OCI-LY1 (cell line): ENCODE measurements around the gene CPNE8.

Experiments used
- H2AFZ ChIP-seq: fragments of 200-600 bp; sonication (generic), shearing (Covaris generic); 2 replicates; pipeline ENCODE4 v1.6.0; 2014; ENCODE audit warnings: antibody characterized with exemption, mild to moderate bottlenecking, low read length
- H3F3A ChIP-seq: fragments of 200-600 bp; sonication (generic), shearing (Covaris generic); 2 replicates; pipeline ENCODE4 v1.6.0; 2014; ENCODE audit warnings: mild to moderate bottlenecking, antibody characterized with exemption, low read length, moderate library complexity; ENCODE audit not compliant: insufficient read depth
- H3K27ac ChIP-seq: fragments of 200-600 bp; sonication (generic); 2 replicates; pipeline ENCODE4 v1.5.1; 2014; ENCODE audit warnings: low read length, mixed run types, mild to moderate bottlenecking, low read depth; ENCODE audit not compliant: poor library complexity, severe bottlenecking
- H3K27me3 ChIP-seq: fragments of 200-600 bp; sonication (generic); 2 replicates; pipeline ENCODE4 v1.6.0; 2014; ENCODE audit warnings: antibody characterized with exemption, mild to moderate bottlenecking, low read length, moderate library complexity; ENCODE audit not compliant: insufficient read depth
- H3K36me3 ChIP-seq: fragments of 200-600 bp; sonication (generic); 2 replicates; pipeline ENCODE4 v1.6.1; 2014; ENCODE audit warnings: mild to moderate bottlenecking, antibody characterized with exemption, low read length, moderate library complexity, mixed read lengths; ENCODE audit not compliant: insufficient read depth
- H3K4me1 ChIP-seq: fragments of 200-600 bp; sonication (generic); 2 replicates; pipeline ENCODE4 v1.5.1; 2014; ENCODE audit warnings: mild to moderate bottlenecking, low read length, moderate library complexity; ENCODE audit not compliant: insufficient read depth, severe bottlenecking
- H3K4me2 ChIP-seq: fragments of 200-600 bp; sonication (generic), shearing (Covaris generic); 2 replicates; pipeline ENCODE4 v1.6.1; 2014; ENCODE audit warnings: low read length
- H3K4me3 ChIP-seq: fragments of 200-600 bp; sonication (generic); 2 replicates; pipeline ENCODE4 v1.5.1; 2014; ENCODE audit warnings: low read length, low read depth, mild to moderate bottlenecking, mixed read lengths; ENCODE audit not compliant: poor library complexity, severe bottlenecking
- H3K79me2 ChIP-seq: fragments of 200-600 bp; shearing (Covaris generic); 2 replicates; pipeline ENCODE4 v1.6.1; 2016; ENCODE audit warnings: mixed run types, low read length, mixed read lengths; ENCODE audit not compliant: insufficient read depth
- H3K9ac ChIP-seq: fragments of 200-600 bp; sonication (generic), shearing (Covaris generic); 2 replicates; pipeline ENCODE4 v1.6.1; 2014; ENCODE audit warnings: mild to moderate bottlenecking, low read length, mixed read lengths
- H3K9me2 ChIP-seq: fragments of 200-600 bp; sonication (generic), shearing (Covaris generic); 2 replicates; pipeline ENCODE4 v1.6.1; 2014; ENCODE audit warnings: low read depth, mild to moderate bottlenecking, low read length, mixed read lengths
- H3K9me3 ChIP-seq: fragments of 200-600 bp; shearing (Covaris generic); 2 replicates; pipeline ENCODE4 v1.6.1; 2014; ENCODE audit warnings: low read length, mixed read lengths
- H4K20me1 ChIP-seq: fragments of 200-600 bp; sonication (generic), shearing (Covaris generic); 2 replicates; pipeline ENCODE4 v1.6.0; 2016; ENCODE audit warnings: mild to moderate bottlenecking, low read length; ENCODE audit not compliant: insufficient read depth
- EZH2 ChIP-seq: fragments of 200-600 bp; sonication (generic), shearing (Covaris generic); IDR thresholded peaks from 2 replicates; pipeline ENCODE4 v1.8.0; 2017; ENCODE audit warnings: borderline replicate concordance, mixed run types, mild to moderate bottlenecking, antibody characterized with exemption, low read length, moderate library complexity, mixed read lengths
- TF ChIP-seq, protein P1 (sequence below): fragments of 200-600 bp; sonication (generic), shearing (Covaris generic); IDR thresholded peaks from 2 replicates; pipeline ENCODE4 v1.5.1; 2017; ENCODE audit warnings: mild to moderate bottlenecking, antibody characterized with exemption, low read length, moderate library complexity, mixed read lengths

CPNE8 gene

DNA sequence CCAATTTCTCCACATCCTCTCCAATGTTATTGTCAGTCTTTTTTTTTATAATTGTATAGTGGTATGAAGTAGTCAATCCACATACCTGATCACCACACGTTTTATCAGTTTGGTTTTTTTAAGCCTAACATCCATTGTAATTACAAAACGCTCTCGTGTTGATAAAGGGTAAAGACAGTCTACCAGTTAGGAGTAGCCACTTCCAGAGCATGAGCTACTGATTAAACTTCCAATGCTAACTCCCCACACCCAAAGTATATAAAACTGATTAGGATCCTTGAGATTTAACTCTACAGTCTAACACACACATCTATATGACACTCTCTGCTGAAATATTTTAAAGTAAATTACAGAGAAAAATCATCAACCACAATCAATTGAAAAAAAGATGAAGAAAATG lies 20.7 kb downstream of the CPNE8 start:
- no peaks in the 10 kb centered on the region for H3K9me3 ChIP-seq
- H4K20me1 ChIP-seq, result no peaks in the 10 kb centered on the region
- no peak overlapping the region for H3K4me3 ChIP-seq
- H3K27ac ChIP-seq, result no peak overlapping the region
- H2AFZ ChIP-seq, result no peak overlapping the region
- H3K27me3 ChIP-seq, result no peaks in the 10 kb centered on the region
- H3K9ac ChIP-seq, result no peak overlapping the region
- H3K36me3 ChIP-seq, result no peaks in the 10 kb centered on the region
- TF ChIP-seq, protein P1, sequence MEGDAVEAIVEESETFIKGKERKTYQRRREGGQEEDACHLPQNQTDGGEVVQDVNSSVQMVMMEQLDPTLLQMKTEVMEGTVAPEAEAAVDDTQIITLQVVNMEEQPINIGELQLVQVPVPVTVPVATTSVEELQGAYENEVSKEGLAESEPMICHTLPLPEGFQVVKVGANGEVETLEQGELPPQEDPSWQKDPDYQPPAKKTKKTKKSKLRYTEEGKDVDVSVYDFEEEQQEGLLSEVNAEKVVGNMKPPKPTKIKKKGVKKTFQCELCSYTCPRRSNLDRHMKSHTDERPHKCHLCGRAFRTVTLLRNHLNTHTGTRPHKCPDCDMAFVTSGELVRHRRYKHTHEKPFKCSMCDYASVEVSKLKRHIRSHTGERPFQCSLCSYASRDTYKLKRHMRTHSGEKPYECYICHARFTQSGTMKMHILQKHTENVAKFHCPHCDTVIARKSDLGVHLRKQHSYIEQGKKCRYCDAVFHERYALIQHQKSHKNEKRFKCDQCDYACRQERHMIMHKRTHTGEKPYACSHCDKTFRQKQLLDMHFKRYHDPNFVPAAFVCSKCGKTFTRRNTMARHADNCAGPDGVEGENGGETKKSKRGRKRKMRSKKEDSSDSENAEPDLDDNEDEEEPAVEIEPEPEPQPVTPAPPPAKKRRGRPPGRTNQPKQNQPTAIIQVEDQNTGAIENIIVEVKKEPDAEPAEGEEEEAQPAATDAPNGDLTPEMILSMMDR, result no peak
- TF ChIP-seq EZH2, result no peak
- H3K9me2 ChIP-seq, result no peaks in the 10 kb centered on the region
- no peaks in the 10 kb centered on the region for H3K79me2 ChIP-seq
- no peak overlapping the region for H3K4me2 ChIP-seq
- no peaks in the 10 kb centered on the region for H3F3A ChIP-seq
- no peaks in the 10 kb centered on the region for H3K4me1 ChIP-seq

DNA sequence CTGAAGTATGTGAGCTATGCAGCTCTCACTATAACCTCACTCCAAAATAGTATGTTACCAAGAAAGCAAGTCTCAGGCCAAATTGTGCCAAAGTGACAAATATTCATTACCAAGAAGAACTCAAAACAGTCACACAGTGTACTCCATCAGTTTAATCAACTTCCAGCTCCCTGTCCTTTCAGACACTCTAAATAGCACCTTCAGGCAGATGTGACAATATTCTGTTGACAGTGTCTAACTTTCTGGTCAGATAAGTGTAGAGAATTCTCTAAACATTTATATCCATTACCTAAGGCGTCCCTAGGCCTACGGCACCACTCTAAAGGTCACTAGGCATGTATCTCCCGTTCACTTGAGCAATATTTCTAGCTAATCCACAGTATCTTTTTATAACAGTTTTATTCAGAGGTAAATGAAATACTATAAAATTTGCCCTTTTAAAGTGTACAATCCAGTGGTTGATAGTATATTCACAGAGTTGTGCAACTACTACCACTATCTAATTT lies 21.7 kb downstream of the CPNE8 start:
- TF ChIP-seq, protein P1, result no peak
- no peaks in the 10 kb centered on the region for H3K79me2 ChIP-seq
- H3F3A ChIP-seq, result no peaks in the 10 kb centered on the region
- H3K9me3 ChIP-seq, result no peaks in the 10 kb centered on the region
- no peaks in the 10 kb centered on the region for H4K20me1 ChIP-seq
- no peaks in the 10 kb centered on the region for H3K9me2 ChIP-seq
- no peak overlapping the region for H3K9ac ChIP-seq
- no peak overlapping the region for H3K27ac ChIP-seq
- no peaks in the 10 kb centered on the region for H3K27me3 ChIP-seq
- H3K4me1 ChIP-seq, result no peaks in the 10 kb centered on the region
- H3K4me3 ChIP-seq, result no peak overlapping the region
- no peaks in the 10 kb centered on the region for H3K36me3 ChIP-seq
- H3K4me2 ChIP-seq, result no peak overlapping the region
- H2AFZ ChIP-seq, result no peak overlapping the region

DNA sequence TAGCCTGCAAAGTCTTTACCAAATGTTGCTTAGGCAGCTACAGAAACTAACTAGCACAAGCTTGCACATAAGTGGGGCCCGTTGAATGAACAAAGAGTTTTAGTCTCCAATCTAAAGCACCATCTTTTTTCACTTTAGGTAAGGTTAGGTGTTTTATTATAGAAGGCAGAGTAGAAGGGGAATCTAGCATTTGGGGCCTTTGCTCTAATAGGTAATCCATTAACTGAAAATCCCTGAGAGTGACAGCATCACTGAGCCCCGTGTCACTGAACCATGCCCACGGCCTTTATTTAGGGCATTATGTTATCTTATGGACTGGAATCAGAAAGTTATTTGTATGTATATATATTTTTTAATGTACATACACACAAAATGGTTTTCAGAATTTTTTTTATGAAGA lies 25.1 kb downstream of the CPNE8 start:
- Histone ChIP-seq H3K4me3 (no peak overlapping the region), H3K9ac (no peak overlapping the region), H2AFZ (no peak overlapping the region), H3K27ac (no peak overlapping the region), H3K4me2 (no peak overlapping the region), H3K9me3 (no peaks in the 10 kb centered on the region), H4K20me1 (no peaks in the 10 kb centered on the region), H3K9me2 (no peaks in the 10 kb centered on the region), H3K36me3 (no peaks in the 10 kb centered on the region), H3K79me2 (no peaks in the 10 kb centered on the region), H3K27me3 (no peaks in the 10 kb centered on the region), H3F3A (no peaks in the 10 kb centered on the region), H3K4me1 (no peaks in the 10 kb centered on the region)
- TF ChIP-seq, protein P1, result no peak
- TF ChIP-seq EZH2, result no peak
